Stimulated activated CD4-positive, alpha-beta T cell treated with anti-CD3 and anti-CD28 coated beads, Interleukin-15, amount 100 ng/mL, for 1 hour (primary cell): ENCODE measurements around the gene DCLRE1A.
"Not testable (repeated sequence)": the region's sequence is repeated elsewhere in the genome, so short reads cannot be mapped to it uniquely, and the experiment has no call there.

Experiments
- DNase-seq, 2 donors: peaks; one replicate each; pipeline ENCODE4 v3.0.0-alpha.2; 2020; ENCODE audit warnings: low read depth in 1 of 2, low spot score in 1 of 2

Gene DCLRE1A

GRCh38 chr10:113858541-113858940 lies 4.7 kb upstream of the DCLRE1A start:
- no peak for DNase-seq

- DNase-seq, result no peak
These were observed 3.3 kb upstream of the DCLRE1A start for GRCh38 chr10:113857210-113857609.

GRCh38 chr10:113856563-113856962 lies 2.7 kb upstream of the DCLRE1A start:
- DNase-seq, result no peak

- peak in 1 of 2 donors; percentile 6 for DNase-seq
These were observed 1.1 kb upstream of the DCLRE1A start for GRCh38 chr10:113854761-113855588.

- no peak for DNase-seq
These were observed 287 bp downstream of the DCLRE1A start for GRCh38 chr10:113853578-113854012.

DNA sequence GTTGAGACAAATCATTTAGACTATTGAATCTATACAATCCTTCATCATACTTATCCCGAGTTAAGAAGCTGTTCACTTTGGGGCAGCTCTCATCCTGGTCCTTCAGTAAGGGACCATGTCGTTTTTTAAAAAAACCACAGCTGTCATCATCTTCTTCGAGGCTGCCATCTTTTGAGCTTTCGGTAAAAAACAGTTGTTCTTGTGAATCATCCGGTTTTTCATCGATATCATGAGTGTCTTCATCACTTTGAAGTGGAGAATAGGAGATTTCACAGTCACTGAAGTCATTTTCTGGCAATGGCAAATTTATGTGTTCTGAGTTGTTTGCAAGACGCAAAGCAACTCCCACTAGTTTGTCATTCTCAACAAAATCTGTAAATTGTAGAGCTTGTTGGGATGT lies 3.9 kb downstream of the DCLRE1A start:
- DNase-seq, result no peak

GRCh38 chr10:113849140-113849803 lies 4.6 kb downstream of the DCLRE1A start:
- DNase-seq, result no peak

GRCh38 chr10:113846036-113846435 lies 7.8 kb downstream of the DCLRE1A start:
- no peak for DNase-seq

DNA sequence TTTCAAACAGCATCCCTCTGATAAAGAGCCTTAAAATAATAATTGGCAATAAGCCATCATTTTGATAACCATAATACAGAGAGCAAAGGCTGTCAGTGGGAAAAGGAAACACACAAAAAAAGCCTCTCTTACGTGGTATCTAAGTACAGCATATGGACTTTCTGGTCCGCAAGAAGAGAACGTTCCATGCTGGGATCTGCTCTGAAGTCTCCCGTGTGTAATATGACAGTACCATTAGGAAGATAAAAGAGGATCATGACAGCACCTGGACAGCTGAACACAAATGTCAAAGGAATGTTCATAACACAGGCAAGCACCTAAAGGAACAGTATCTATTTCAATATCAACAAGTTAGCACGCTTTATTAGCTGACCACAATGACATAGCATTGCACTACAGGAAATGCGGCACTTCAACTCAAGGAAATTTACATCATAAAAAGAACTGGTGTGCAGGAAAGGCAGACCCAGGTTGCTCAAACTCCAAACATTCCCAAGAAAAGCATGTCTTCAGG lies 9.9 kb downstream of the DCLRE1A start:
- no peak for DNase-seq

- DNase-seq, result no peak
These were observed 11.7 kb downstream of the DCLRE1A start for GRCh38 chr10:113842171-113842570.

DNA sequence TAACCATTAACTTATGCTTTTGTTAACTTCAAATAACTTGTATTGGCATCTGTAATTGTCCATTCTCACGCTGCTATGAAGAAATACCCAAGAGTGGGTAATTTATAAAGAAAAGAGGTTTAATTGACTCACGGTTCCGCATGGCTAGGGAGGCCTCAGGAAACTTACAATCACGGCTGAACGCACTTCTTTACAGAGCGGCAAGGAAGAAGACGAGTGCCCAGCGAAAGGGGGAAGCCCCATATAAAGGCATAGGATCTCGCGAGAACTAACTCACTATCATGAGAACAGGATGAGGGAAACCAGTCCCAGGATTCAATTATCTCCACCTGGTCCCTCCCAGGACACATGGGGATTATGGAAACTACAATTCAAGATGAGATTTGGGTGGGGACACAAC lies 25.3 kb downstream of the DCLRE1A start:
- not testable (repeated sequence) for DNase-seq

DNA sequence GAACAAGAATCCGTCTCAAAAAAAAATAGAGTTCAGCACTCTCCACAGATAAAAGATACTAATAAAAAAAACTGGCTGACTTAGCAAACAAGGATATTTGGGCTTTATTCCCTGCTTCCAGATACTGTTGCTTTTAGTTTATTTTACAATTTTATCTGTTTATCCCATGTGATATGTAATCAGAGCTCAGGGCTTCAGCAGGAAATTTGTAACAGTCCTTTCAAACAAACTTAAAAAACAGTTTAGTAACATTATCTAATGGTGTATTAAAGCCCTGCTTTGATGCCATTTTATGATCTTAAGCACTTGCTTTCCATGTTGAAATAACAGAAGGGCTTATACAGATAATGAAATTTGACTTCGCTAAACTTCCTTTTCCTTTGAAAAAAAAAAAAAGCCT lies 28.1 kb downstream of the DCLRE1A start:
- DNase-seq, result no peak

- DNase-seq, result no peak
These were observed 30.5 kb downstream of the DCLRE1A start for GRCh38 chr10:113823389-113823788.

DNA sequence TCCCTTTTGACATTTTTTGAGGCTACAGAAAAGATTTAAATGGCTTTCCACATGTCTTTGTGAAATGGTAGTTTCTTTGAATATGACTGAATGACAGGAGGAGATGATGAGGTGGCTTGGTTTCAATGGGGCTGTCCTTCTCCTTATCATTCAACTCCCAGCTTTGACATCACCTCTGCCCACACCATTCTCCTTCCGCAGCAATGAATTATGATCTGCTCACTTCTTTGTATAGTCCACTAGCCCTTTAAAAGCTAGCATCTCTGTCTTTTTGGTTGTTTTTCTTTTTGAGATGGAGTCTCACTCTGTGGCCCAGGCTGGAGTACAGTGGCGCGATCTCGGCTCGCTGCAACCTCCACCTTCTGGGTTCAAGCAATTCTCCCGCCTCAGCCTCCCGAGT lies 31.7 kb downstream of the DCLRE1A start:
- DNase-seq, result no peak

DNA sequence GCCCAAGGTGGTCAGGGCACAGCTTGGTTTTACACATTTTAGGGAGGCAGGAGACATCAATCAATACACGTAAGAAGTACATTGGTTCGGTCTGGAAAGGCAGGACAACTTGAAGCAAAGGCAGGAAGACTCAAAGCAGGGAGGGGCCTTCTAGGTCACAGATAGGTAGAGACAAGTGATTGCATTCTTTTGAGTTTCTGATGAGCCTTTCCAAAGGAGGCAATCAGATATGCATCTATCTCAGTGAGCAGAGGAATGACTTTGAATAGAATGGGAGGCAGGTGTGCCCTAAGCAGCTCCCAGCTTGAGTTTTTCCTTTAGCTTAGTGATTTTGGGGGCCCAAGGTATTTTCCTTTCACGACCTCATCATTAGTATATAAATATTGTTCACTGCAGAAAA lies 32.6 kb downstream of the DCLRE1A start:
- not testable (repeated sequence) for DNase-seq

DNA sequence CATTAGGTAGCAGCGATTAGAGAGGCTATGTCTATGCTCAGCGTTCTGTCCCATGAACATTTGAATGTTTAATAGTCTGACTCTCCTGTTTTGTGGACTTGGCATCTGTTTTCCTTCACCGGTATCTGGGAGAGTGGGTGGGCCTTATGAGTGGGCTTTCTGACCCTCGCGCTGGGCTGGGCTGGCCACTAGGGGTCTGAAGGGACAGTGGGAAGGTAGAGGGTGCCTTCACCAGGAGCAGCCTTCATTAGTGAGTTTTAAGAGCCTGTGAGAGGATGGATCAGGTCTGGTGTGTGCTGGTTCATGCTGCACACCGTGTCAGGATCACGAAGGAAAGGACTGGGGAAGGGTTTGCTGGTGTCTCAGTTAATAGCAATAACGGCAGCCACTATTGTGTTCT lies 33.4 kb downstream of the DCLRE1A start:
- no peak for DNase-seq

- no peak for DNase-seq
These were observed 33.9 kb downstream of the DCLRE1A start for GRCh38 chr10:113819989-113820388.

GRCh38 chr10:113814700-113815099 lies 39.2 kb downstream of the DCLRE1A start:
- DNase-seq, result not testable (repeated sequence)

DNA sequence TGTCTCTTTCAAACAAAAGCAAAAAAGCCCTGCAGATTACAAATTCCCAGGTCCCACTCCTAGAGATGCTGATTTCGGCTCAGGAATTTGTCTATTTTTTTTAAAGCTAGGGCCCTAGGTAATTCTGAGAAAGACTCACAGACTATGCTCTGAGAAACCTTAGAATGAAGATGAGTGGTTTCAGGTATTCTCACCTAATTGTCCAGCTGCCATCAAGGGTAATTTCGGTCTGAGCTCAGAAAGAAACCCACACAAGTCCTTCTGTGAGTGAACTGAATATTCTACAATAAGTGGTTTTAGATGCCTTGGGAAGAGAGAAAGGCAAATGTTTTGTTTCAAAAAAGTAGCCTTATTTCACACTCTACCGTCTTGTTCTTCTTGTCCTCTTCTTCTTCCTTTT lies 45.7 kb downstream of the DCLRE1A start:
- no peak for DNase-seq

GRCh38 chr10:113806503-113806902 lies 47.4 kb downstream of the DCLRE1A start:
- DNase-seq, result no peak

- no peak for DNase-seq
These were observed 50.9 kb downstream of the DCLRE1A start for GRCh38 chr10:113802997-113803396.

DNA sequence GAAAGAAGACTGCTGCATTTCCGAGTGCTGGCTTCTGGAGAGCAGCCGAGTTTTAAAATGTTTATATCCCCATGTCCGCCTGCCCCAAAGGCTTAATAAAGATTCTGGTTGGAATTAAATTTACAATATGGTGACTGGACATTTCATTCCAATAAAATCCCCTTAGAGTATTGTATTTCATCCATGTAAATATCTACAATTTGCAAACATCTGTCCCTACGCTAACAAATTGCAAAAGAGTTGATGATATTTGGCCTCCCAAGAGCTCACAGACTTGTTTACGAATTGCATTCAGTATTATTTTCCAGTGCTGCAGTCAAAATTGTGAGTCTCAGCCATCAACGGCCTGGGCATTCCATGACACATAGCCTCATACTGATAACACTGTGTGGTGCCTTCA lies 52.3 kb downstream of the DCLRE1A start:
- DNase-seq, result no peak
